Stomach (tissue), 9 donors: ENCODE measurements around the gene TAF4. TPM values are rescaled to one million over a fixed set of nuclear protein-coding genes. Genes with fewer than 3 reads are reported as not detected.

Experiments used
- DNase-seq, 2 donors: peaks; one replicate each; pipeline versions ENCODE4 v3.0.0 to v3.0.0-alpha.2; 2013 to 2019
- H3K27ac ChIP-seq, 5 donors: fragments of 200-600 bp in 4 of 5; sonication (generic) in 4 of 5; one replicate each; pipeline ENCODE4 v1.5.1; 2013 to 2019; ENCODE audit warnings: mild to moderate bottlenecking in 1 of 5, moderate library complexity in 1 of 5
- H3K27me3 ChIP-seq, 3 donors: fragments of 200-600 bp; sonication (generic); one replicate each; pipeline ENCODE4 v1.5.1; 2017 to 2019; ENCODE audit warnings: mixed run types in 1 of 3
- H3K36me3 ChIP-seq, 4 donors: fragments of 200-600 bp; sonication (generic); 1 replicate in 3 of 4; 2 replicates in 1 of 4; pipeline ENCODE4 v1.5.1; 2016 to 2019
- H3K4me1 ChIP-seq, 4 donors: fragments of 200-600 bp; sonication (generic); one replicate each; pipeline ENCODE4 v1.5.1; 2016 to 2019
- H3K4me3 ChIP-seq, 4 donors: fragments of 200-600 bp; sonication (generic) in 3 of 4; one replicate each; pipeline ENCODE4 v1.5.1; 2016 to 2019; ENCODE audit warnings: mild to moderate bottlenecking in 1 of 4
- H3K9me3 ChIP-seq, 4 donors: fragments of 200-600 bp; sonication (generic); one replicate each; pipeline ENCODE4 v1.5.1; 2016 to 2019
- CTCF ChIP-seq, 7 experiments: fragments of 450-650 bp in 4 of 7; fragments of 200-600 bp in 3 of 7; sonication (generic) in 3 of 7; IDR thresholded peaks; one replicate each; pipeline ENCODE4 v1.5.1; 2016 to 2019; ENCODE audit warnings: antibody characterized with exemption in 7 of 7, control low read depth in 2 of 7, mild to moderate bottlenecking in 1 of 7
- EP300 ChIP-seq: sonication (generic); formaldehyde crosslinking; IDR thresholded peaks from one replicate; pipeline ENCODE4 v1.6.1; 2017; ENCODE audit warnings: antibody characterized with exemption
- POLR2A ChIP-seq, 4 donors: fragments of 450-650 bp; IDR thresholded peaks; one replicate each; pipeline ENCODE4 v1.6.1; 2016; ENCODE audit warnings: antibody characterized with exemption in 4 of 4, control low read depth in 2 of 4, mild to moderate bottlenecking in 1 of 4, moderate library complexity in 1 of 4
- POLR2AphosphoS5 ChIP-seq, 3 donors: sonication (generic); formaldehyde crosslinking; IDR thresholded peaks; one replicate each; pipeline ENCODE4 v1.6.1; 2016; ENCODE audit warnings: antibody characterized with exemption in 3 of 3
- WGBS, 5 donors: extraction: QIAGEN DNeasy Blood & Tissue Kit in 3 of 5; methylation state at CpG; one replicate each; pipeline versions ENCODE4 v1.1.5 to v1.1.7; 2013 to 2018; 5-methylcytosine and 5-hydroxymethylcytosine counted together
- intact Hi-C: fragments of 100-400 bp; cut with DNase I; formaldehyde crosslinking; loops from one replicate; pipeline ENCODE4 v1.15.1; 2023; ENCODE audit warnings: low total_unique reads
- polyA plus RNA-seq, 3 donors: library from polyadenylated mRNA; stranded (reverse); fragments of 200-250 nt; gene quantifications; one replicate each; pipeline ENCODE4 v1.2.3, GENCODE V29; 2013
- total RNA-seq, 5 donors: library from RNA; depleted of rRNA; stranded (reverse); fragments of >200 nt; gene quantifications; one replicate each; pipeline versions ENCODE4 v1.1.0 to v1.2.3, GENCODE V29; 2014 to 2016
- donor health status: healthy with polysubstance abuse.
- donor health status: Bipolar disorder and iron deficiency.
- donor health status: healthy.

TAF4 gene
- total and polyA plus RNA-seq, 8 donors, result 3.2 to 33.9 (median 11.2) TPM

- Histone ChIP-seq H3K36me3 (no peaks in the 10 kb centered on the region), H3K4me1 (peaks cover 35 to 64% (median 53%) of the 10 kb centered on the region in 4 donors), H3K4me3 (peak overlapping the region; percentile 51 to 63 (median 60)), H3K27me3 (no peaks in the 10 kb centered on the region), H3K9me3 (no peaks in the 10 kb centered on the region), H3K27ac (peak overlapping the region in 4 of 5 donors; percentile 69 to 83 (median 73))
- TF ChIP-seq POLR2AphosphoS5 (IDR thresholded peaks at IDR 0.05) (peak in 2 of 3 donors; percentile 12 to 72), EP300 (no peak), CTCF (IDR thresholded peaks at IDR 0.05) (no peak)
- WGBS, 5 donors, result 13 to 27% (median 18%) methylated on average over 17 to 60 of the region's 60 CpGs
- intact Hi-C loops, result no loop called here
- DNase-seq, result peak; percentile 72
These were observed 1.5 kb downstream of the TAF4 start for GRCh38 chr20:62063981-62064769.

GRCh38 chr20:62063315-62063980 is 2.2 kb downstream of the TAF4 start:
- no peaks in the 10 kb centered on the region for H3K36me3 ChIP-seq
- H3K4me1 ChIP-seq, result peaks cover 35 to 66% (median 53%) of the 10 kb centered on the region in 4 donors
- intact Hi-C loops, result no loop called here
- TF ChIP-seq POLR2AphosphoS5 (IDR thresholded peaks at IDR 0.05) (no peak), EP300 (no peak), CTCF (IDR thresholded peaks at IDR 0.05) (no peak)
- peak overlapping the region in 3 of 5 donors; percentile 69 to 83 (median 74) for H3K27ac ChIP-seq
- no peaks in the 10 kb centered on the region for H3K9me3 ChIP-seq
- peak overlapping the region; percentile 51 to 63 (median 60) for H3K4me3 ChIP-seq
- WGBS, 5 donors, result 72 to 97% (median 77%) methylated on average over 5 to 39 of the region's 39 CpGs
- peak in 1 of 2 donors; percentile 52 for DNase-seq
- no peaks in the 10 kb centered on the region for H3K27me3 ChIP-seq

GRCh38 chr20:62062661-62063314 is 2.9 kb downstream of the TAF4 start:
- 60 to 72% (median 69%) methylated on average over 12 of the region's 12 CpGs for WGBS, 5 donors
- Histone ChIP-seq H3K9me3 (no peaks in the 10 kb centered on the region), H3K4me3 (peak overlapping the region; percentile 51 to 63 (median 60)), H3K36me3 (no peaks in the 10 kb centered on the region), H3K27me3 (no peaks in the 10 kb centered on the region), H3K4me1 (peaks cover 32 to 64% (median 52%) of the 10 kb centered on the region in 4 donors), H3K27ac (no peak overlapping the region)
- intact Hi-C loops, result no loop called here
- DNase-seq, result no peak
- no peak for TF ChIP-seq EP300
- TF ChIP-seq CTCF (IDR thresholded peaks at IDR 0.05), result no peak
- no peak for TF ChIP-seq POLR2AphosphoS5 (IDR thresholded peaks at IDR 0.05)
- no peak for TF ChIP-seq POLR2A (IDR thresholded peaks at IDR 0.05)

- H3K27me3 ChIP-seq, result no peaks in the 10 kb centered on the region
- H3K4me1 ChIP-seq, result peaks cover 24 to 60% (median 44%) of the 10 kb centered on the region in 4 donors
- no peaks in the 10 kb centered on the region for H3K9me3 ChIP-seq
- no peak for TF ChIP-seq CTCF (IDR thresholded peaks at IDR 0.05)
- no peak for TF ChIP-seq POLR2A (IDR thresholded peaks at IDR 0.05)
- TF ChIP-seq POLR2AphosphoS5 (IDR thresholded peaks at IDR 0.05), result no peak
- TF ChIP-seq EP300, result no peak
- 80 to 83% (median 80%) methylated on average over 8 of the region's 8 CpGs for WGBS, 5 donors
- no peak for DNase-seq
- no peaks in the 10 kb centered on the region for H3K36me3 ChIP-seq
- intact Hi-C loops, result no loop called here
- no peak overlapping the region for H3K4me3 ChIP-seq
- no peak overlapping the region for H3K27ac ChIP-seq
These were observed 3.7 kb downstream of the TAF4 start for GRCh38 chr20:62061851-62062423.
